Measurements from ENCODE around the gene EDAR.

Gene EDAR

DNA sequence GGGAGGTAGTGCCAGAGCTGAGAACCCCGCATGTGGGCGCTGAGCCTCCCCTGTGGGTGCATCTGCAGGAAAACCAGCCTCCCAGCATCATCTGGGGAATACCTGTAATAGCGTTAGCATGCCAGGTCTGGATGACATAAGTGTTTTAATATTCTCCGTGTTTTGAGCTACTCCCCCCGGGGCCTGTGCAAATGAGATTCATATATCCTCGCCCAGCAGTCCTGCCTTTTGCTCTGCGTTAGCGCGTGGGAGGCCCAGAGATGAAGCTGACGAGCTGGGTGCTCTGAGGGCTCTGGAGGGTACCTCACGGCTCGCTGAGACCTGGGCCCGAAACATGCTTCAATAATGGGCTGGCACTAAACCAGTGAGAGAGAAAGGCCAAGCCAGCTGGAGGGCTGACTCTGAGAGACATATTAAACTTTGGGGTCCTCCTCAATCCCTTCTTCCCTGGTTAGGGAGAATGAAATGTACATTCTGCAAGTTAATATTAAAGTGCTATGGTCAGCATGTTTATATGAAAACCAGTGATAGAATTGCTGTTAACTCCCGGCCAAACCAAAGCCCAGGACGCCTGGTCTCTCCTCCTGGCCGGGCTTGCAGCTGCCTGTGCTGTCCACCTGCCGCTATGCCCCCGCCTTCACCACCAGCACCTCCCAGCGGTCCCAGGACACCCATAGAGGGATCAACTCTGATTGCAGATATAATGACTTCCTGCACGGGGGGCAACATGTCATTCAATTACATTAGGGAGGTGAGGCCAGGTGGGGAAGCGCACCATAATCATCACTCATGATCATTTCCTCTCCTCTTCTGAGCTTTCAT is 77.0 kb downstream of the EDAR start:
- Mint-ChIP-seq H3K9me3 (no peaks in the 10 kb centered on the region), H3K4me1 (no peaks in the 10 kb centered on the region), H3K4me3 (no peak overlapping the region)

DNA sequence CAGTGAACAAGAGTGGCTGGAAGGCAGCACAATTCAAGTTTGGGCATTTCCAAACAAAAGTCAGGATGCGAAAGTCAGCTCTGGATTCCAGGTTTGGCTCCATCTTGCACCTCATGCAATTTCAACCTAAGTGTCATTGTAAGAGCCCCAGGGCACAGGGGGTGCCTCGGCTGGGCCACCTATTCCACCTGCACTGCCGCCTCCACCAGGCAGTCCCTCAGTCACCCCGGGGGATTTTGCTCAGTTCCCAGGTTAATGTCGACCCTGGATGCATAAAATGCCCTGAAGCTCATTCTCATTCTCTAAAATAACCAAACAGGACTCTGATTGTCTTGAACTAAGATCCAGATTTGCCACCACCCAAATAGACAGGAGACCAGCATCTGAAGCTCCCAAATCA is 77.6 kb downstream of the EDAR start:
- H3K36me3 Mint-ChIP-seq = no peaks in the 10 kb centered on the region
- H3K27me3 Mint-ChIP-seq = peaks cover 6% of the 10 kb centered on the region
- no peak for DNase-seq (ENCODE audit: low spot score in 2 of 2)
- H3K4me3 Mint-ChIP-seq = no peak overlapping the region
- no peaks in the 10 kb centered on the region for H3K9me3 Mint-ChIP-seq
- H3K27ac Mint-ChIP-seq = no peak overlapping the region
- ATAC-seq (ENCODE audit: low read depth) = no peak
- H3K4me1 Mint-ChIP-seq = no peaks in the 10 kb centered on the region

More for the DNA sequence above, 77.0 kb downstream of the EDAR start:
- DNase-seq (ENCODE audit: low spot score in 2 of 2) (no peak), ATAC-seq (ENCODE audit: low read depth) (no peak)
- Mint-ChIP-seq H3K36me3 (no peaks in the 10 kb centered on the region), H3K27me3 (peaks cover 6% of the 10 kb centered on the region), H3K27ac (no peak overlapping the region)

DNA sequence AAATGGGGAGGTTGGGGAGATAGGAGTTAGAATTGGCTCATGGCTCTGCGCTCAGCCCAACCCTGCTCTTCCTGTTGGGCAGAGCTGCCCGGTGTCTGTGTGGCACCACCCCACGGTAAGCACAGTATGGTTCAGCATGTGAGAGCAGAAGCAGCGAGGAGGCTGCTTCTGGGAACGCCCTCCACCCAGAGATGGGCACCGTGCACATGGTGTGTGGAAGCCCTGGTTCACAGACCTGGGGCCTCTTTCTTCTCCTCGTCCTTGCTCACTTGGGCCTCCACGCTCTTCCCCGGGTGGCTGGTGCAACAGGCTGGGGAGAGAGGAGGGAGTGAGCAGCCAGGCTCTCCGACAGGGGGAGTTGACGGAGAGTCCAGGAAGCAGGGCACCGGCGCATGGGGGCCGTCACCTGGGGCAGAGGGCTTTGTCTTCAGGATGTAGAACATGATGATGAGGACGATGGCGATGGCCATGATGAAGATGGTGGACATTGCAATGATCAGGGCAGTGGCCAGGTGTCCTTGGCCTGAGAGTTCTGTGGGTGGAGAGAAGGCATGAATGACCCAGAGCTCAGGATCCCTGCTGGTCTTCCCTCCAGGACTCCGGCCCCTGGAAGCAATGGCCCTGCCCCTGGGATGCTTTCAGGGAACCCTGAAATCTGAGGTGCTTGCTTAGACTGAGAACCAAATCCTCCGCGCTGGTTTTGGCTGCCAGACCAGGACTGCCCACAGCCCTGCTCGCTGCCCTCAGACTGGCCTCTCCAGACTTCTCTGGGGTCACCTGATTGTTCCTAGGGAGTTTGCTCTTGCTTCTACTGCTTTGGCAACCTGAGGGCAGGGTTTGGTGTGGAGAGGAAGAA is 78.3 kb downstream of the EDAR start:
- Mint-ChIP-seq H3K36me3 (no peaks in the 10 kb centered on the region), H3K4me1 (no peaks in the 10 kb centered on the region), H3K27ac (no peak overlapping the region), H3K9me3 (no peaks in the 10 kb centered on the region), H3K4me3 (no peak overlapping the region), H3K27me3 (peaks cover 6% of the 10 kb centered on the region)
- no peak for ATAC-seq (ENCODE audit: low read depth)
- no peak for DNase-seq (ENCODE audit: low spot score in 2 of 2)

DNA sequence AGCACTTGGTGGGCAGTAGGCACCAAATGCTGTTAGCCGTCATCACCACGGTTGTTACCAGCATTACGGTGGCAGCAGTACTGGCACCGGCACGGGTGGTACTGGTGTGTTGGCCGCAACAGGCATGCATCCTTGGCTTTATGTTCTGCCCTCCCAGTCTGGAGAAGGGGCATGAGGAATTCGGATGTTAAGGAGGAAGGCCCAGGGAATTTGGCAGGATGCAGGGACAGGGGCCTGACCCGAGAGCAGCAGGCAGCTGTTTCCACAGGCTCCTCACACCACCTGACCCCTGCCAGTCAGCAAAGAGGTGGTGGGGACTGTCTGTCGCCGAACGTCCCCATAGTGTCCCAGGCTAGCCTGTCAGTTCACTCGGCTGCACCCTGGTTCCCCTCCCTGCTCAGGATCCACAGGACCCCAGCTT is 79.0 kb downstream of the EDAR start:
- Mint-ChIP-seq H3K9me3 (no peaks in the 10 kb centered on the region), H3K27me3 (peaks cover 6% of the 10 kb centered on the region), H3K4me3 (no peak overlapping the region), H3K36me3 (no peaks in the 10 kb centered on the region), H3K4me1 (no peaks in the 10 kb centered on the region), H3K27ac (no peak overlapping the region)
- no peak for DNase-seq (ENCODE audit: low spot score in 2 of 2)
- no peak for ATAC-seq (ENCODE audit: low read depth)

DNA sequence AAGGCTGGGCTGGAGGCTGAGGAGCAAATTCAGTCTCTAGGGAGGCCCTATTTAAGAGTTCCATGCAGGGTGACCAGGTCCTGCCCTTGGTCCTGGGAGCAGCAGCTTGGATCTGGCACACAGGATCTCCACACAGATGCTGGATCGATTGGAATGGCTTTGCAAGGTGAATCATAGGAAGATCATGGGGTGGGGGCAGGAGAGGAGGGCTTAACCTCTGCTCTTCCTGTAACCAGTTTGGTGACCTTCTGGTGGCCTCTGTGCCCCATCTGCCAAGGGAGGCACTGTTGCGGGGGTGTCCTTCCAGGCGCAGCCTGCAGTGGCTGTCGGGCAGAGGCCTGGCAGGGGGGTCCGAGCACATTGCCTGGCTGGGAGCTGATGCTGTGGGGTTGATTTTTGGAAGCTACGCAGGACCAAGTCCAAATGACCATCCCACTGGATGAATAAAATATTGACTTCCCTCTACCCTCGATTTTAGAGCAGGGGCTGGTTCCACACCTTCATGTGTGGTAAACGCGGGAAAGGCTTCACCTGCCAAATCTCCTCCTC is 79.7 kb downstream of the EDAR start:
- ATAC-seq (ENCODE audit: low read depth) = no peak
- Mint-ChIP-seq H3K27me3 (peaks cover 6% of the 10 kb centered on the region), H3K4me1 (no peaks in the 10 kb centered on the region), H3K9me3 (no peaks in the 10 kb centered on the region), H3K36me3 (no peaks in the 10 kb centered on the region), H3K4me3 (no peak overlapping the region), H3K27ac (no peak overlapping the region)
- no peak for DNase-seq (ENCODE audit: low spot score in 2 of 2)

DNA sequence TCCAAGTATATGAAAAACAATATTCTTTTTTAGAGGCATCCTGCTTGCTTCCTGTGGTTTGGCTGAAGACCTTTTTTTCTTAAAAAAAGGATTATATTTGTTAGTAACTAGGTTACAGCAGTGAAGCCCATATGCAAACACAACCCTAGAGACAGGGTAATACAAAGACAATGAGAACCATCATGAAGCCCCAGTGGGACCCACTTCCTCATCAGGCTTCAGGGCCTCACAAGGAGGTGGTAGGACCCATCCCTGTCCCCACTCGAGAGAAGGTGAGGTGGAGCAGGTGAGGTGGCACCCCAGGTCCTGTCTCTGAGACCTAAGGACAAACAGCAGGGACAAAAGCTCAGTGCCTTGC is 80.3 kb downstream of the EDAR start:
- Mint-ChIP-seq H3K27ac (no peak overlapping the region), H3K4me3 (no peak overlapping the region), H3K27me3 (peaks cover 6% of the 10 kb centered on the region), H3K36me3 (no peaks in the 10 kb centered on the region), H3K9me3 (no peaks in the 10 kb centered on the region), H3K4me1 (no peaks in the 10 kb centered on the region)
- no peak for ATAC-seq (ENCODE audit: low read depth)
- no peak for DNase-seq (ENCODE audit: low spot score in 2 of 2)

DNA sequence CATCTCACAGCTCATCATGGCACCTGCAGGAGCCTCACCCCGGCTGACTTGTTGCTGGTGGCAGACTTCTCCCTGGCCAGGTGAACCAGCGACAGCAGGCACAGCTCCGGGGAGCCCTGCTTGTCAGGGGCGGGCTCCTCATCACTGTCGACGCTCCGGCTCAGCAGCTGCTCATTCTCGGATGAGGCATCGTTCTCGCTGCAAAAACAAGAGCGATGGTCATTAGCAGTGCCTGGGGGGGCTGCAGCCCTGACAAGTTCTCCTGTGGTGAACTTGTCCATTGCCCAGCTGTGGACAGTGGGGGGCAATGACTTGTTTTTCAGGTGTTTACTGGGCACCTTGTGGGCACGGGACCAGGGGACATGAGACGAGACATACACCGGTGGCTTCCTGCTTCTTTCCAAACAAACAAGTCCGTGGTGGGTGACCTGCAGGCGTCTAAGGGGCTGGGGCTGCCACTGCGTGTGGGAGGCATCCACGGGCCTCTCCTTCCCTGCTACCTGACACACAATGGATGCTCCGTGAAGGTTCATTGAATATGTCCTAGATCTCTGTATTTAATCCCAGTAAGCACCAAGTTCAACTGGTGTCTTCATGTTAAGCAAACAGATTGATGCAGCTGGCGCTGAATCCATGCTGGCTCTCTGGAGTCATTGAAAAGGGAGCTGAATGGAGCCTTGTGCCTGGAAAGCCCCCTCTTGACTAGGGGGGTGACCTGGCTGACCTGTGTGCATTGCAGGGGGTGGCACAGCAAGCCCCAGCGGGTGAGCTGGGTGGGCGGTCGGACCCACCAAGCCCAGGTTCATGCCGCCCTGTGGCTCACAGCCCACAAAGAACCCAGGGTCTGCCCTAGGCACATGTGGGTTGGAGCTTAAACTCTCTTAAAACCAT is 81.0 kb downstream of the EDAR start:
- peaks cover 6% of the 10 kb centered on the region for H3K27me3 Mint-ChIP-seq
- no peaks in the 10 kb centered on the region for H3K9me3 Mint-ChIP-seq
- no peak overlapping the region for H3K4me3 Mint-ChIP-seq
- no peaks in the 10 kb centered on the region for H3K36me3 Mint-ChIP-seq
- no peak for DNase-seq (ENCODE audit: low spot score in 2 of 2)
- H3K27ac Mint-ChIP-seq = no peak overlapping the region
- ATAC-seq (ENCODE audit: low read depth) = no peak
- H3K4me1 Mint-ChIP-seq = no peaks in the 10 kb centered on the region

DNA sequence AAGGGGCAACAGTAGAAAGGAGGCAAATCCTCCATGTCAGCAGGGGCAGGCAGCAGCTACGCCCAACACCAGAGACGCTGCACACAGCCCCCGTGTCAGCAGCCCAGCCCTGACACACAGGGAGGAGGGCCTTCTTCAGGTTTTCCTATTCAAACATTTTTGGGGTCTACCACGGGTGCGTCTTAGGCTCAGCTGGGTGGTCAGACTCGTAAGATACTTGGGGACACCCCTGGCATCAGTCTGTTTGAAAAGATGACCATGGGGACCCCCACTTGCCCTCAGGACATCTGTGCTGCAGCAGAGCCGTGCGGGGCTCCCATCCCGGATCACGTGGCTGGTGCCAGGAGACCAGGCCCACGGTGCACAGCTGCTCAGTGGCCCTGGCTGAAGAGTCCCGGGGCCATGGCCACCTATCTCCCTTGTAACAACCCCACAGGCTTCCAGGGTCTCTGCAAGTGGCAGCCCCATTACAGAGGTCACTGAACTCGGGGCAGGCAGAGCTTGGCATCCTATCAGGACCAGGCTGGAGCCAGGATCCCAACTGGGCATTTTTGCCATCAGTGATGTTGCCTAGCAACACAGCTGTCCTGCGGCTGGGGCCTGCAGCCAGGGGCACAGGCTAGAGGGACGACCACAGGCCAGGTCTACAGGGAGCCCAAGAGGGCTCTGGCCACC is 82.5 kb downstream of the EDAR start:
- H3K36me3 Mint-ChIP-seq = no peaks in the 10 kb centered on the region
- no peak for DNase-seq (ENCODE audit: low spot score in 2 of 2)
- H3K27me3 Mint-ChIP-seq = peaks cover 3% of the 10 kb centered on the region
- no peak overlapping the region for H3K27ac Mint-ChIP-seq
- H3K4me3 Mint-ChIP-seq = no peak overlapping the region
- no peak for ATAC-seq (ENCODE audit: low read depth)
- H3K9me3 Mint-ChIP-seq = peaks cover under 1% of the 10 kb centered on the region
- H3K4me1 Mint-ChIP-seq = no peaks in the 10 kb centered on the region

DNA sequence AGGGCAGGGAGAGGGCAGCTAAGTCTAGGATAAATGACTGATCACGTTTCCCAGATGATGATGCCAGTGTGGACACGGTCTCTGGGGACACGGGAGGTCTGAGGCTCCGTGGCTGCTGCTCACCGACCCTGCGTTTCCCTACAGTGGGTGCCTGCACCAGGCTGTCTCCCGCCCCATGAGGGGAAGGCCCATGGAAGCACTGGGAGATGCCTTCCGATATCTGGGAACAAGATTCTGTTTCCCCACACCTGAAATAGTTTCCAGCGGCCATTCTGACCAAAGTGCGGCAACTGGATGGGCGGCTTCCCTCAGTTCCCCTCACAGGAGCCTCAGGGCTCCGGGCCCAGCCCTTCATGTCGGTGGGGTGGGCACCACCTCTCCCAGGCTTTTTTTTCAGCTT is 83.1 kb downstream of the EDAR start:
- no peak overlapping the region for H3K4me3 Mint-ChIP-seq
- no peaks in the 10 kb centered on the region for H3K36me3 Mint-ChIP-seq
- H3K27ac Mint-ChIP-seq = no peak overlapping the region
- no peaks in the 10 kb centered on the region for H3K4me1 Mint-ChIP-seq
- H3K9me3 Mint-ChIP-seq = peaks cover 6% of the 10 kb centered on the region
- H3K27me3 Mint-ChIP-seq = peaks cover 1% of the 10 kb centered on the region
- DNase-seq (ENCODE audit: low spot score in 2 of 2) = no peak
- ATAC-seq (ENCODE audit: low read depth) = no peak

DNA sequence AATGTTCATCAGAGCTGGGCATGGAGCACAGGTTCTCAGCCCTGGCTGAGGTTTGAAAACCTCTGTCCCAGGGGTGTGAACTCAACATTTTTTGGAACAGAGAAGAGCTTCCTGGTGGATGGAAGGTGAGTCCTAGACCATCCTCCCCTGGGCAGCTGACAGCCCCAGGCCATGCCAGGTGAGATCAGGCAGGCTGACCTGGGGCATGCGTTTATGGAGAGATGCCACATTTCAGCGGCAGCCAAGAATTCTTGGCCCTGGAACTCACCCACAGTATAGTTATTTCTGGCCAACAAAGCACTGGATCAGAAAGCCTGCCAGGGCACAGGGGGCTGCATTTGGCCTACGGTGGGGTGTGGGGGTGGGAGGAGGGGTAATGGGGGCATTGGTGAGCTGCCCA is 83.8 kb downstream of the EDAR start:
- H3K4me3 Mint-ChIP-seq = no peak overlapping the region
- no peak for DNase-seq (ENCODE audit: low spot score in 2 of 2)
- H3K9me3 Mint-ChIP-seq = peaks cover 11% of the 10 kb centered on the region
- no peaks in the 10 kb centered on the region for H3K36me3 Mint-ChIP-seq
- no peak for ATAC-seq (ENCODE audit: low read depth)
- peaks cover 1% of the 10 kb centered on the region for H3K27me3 Mint-ChIP-seq
- H3K27ac Mint-ChIP-seq = no peak overlapping the region
- H3K4me1 Mint-ChIP-seq = no peaks in the 10 kb centered on the region

DNA sequence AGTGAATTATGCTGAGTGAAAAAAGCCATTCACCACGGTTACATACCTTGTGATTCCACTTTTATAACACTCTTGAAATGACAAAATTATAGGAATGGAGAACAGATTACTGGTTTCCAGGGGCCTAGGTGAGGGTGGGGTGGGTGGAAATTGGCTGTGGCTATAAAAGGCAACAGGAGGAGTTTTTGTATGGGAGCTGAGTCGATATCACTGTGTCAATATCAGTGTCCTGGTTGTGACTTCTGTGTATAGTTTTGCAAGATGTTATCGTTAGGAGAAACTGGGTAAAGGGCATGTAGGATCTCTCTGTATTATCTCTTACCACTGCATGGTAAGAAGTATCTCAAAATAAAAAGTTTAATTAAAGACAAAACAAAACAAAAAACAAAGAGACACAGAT is 84.3 kb downstream of the EDAR start:
- H3K27ac Mint-ChIP-seq = no peak overlapping the region
- ATAC-seq (ENCODE audit: low read depth) (no peak), DNase-seq (ENCODE audit: low spot score in 2 of 2) (no peak)
- peaks cover 1% of the 10 kb centered on the region for H3K27me3 Mint-ChIP-seq
- H3K36me3 Mint-ChIP-seq = no peaks in the 10 kb centered on the region
- H3K4me3 Mint-ChIP-seq = no peak overlapping the region
- H3K9me3 Mint-ChIP-seq = peaks cover 13% of the 10 kb centered on the region
- H3K4me1 Mint-ChIP-seq = no peaks in the 10 kb centered on the region

DNA sequence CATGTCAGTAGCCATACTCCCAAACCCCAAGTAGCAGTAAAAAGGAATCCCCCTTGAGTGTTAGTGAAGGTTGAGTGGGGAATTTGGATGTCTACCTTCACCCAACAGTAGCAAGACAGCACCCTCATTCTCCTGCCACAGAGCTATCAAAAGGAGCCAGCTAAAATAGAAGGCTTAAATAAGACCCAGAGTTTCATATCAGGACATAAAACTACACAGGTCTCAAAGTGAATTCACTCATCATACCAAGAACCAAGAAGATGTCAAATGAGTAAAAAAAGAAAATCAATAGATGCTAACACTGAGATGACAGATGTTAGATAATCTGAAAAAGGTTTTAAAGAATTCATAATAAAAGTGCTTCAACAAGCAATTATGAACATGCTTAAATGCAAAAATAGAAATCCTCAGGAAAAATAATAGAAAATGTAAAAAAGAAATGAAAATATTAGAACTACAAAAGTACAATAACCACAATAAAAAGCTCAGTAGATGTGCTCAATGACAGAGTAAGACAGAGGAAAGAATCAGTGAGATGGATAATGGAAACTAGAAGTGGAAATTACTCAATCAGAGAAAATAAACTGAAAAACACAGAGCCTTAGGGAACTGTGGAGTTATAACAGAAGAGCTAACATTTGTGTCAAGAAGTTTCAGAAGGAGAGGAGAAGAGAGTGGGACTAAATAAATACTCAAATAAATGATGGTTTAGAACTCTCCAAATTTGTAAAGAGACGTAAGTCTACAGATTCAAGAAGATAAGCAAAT is 90.5 kb downstream of the EDAR start:
- Mint-ChIP-seq H3K9me3 (peaks cover 13% of the 10 kb centered on the region), H3K36me3 (no peaks in the 10 kb centered on the region), H3K27me3 (peaks cover 2% of the 10 kb centered on the region), H3K4me3 (no peak overlapping the region), H3K4me1 (no peaks in the 10 kb centered on the region), H3K27ac (no peak overlapping the region)
- ATAC-seq (ENCODE audit: low read depth) (no peak), DNase-seq (ENCODE audit: low spot score in 2 of 2) (no peak)

DNA sequence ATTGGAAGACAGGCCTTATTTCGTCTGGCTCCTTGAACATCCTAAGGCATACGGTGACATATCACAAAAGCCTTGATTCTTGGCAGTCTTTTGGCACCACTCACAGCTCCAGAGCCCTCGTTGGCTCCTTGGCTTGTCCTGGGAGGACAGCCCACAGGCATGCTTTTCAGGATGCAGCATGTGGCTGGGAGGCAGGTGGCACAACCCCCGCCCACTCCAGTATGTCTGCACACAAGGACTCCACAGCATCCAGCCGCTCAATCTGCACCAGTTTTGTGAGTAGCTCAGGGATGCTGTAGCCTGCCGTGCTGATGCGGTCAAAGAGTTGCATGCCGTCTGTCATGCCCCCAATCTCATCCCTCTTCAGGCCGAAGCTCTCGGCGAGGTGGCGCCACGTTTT is 92.3 kb downstream of the EDAR start:
- ATAC-seq (ENCODE audit: low read depth) = no peak
- H3K9me3 Mint-ChIP-seq = peaks cover 15% of the 10 kb centered on the region
- no peak overlapping the region for H3K27ac Mint-ChIP-seq
- no peaks in the 10 kb centered on the region for H3K4me1 Mint-ChIP-seq
- no peak overlapping the region for H3K4me3 Mint-ChIP-seq
- H3K36me3 Mint-ChIP-seq = no peaks in the 10 kb centered on the region
- no peak for DNase-seq (ENCODE audit: low spot score in 2 of 2)
- H3K27me3 Mint-ChIP-seq = peaks cover 2% of the 10 kb centered on the region
